WI38 (cell line): ENCODE results near the gene RNF145.

Source experiments
- H3K4me3 ChIP-seq: 2 replicates; pipeline ENCODE4 v1.5.1; 2011; ENCODE audit warnings: low read depth, mild to moderate bottlenecking, control low read depth, low read length
- TF ChIP-seq, protein P1 (sequence below): IDR thresholded peaks from 2 replicates; pipeline ENCODE4 v1.5.1; 2012; ENCODE audit warnings: low read depth, mild to moderate bottlenecking, control low read depth, low read length

The RNF145 gene

DNA sequence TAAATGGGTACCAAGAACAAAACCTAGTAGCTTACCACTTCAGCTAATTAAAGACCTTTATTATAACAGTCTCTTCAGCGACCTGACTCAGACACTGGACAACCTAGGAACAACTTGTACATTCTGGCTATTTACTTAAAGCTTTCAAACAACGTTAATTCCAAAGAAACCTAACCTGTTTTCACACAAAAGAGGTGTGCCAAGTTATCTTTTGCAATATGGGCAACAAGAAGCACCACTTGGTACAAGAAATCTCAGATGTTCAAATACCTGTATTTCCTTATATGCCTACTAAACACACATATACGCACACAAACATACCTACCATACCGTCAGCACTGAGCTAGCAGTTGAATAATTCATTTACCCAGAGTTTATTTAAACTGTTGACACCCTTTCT lies 23.0 kb downstream of the RNF145 start:
- TF ChIP-seq, protein P1, sequence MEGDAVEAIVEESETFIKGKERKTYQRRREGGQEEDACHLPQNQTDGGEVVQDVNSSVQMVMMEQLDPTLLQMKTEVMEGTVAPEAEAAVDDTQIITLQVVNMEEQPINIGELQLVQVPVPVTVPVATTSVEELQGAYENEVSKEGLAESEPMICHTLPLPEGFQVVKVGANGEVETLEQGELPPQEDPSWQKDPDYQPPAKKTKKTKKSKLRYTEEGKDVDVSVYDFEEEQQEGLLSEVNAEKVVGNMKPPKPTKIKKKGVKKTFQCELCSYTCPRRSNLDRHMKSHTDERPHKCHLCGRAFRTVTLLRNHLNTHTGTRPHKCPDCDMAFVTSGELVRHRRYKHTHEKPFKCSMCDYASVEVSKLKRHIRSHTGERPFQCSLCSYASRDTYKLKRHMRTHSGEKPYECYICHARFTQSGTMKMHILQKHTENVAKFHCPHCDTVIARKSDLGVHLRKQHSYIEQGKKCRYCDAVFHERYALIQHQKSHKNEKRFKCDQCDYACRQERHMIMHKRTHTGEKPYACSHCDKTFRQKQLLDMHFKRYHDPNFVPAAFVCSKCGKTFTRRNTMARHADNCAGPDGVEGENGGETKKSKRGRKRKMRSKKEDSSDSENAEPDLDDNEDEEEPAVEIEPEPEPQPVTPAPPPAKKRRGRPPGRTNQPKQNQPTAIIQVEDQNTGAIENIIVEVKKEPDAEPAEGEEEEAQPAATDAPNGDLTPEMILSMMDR = no peak
- H3K4me3 ChIP-seq = no peak overlapping the region

DNA sequence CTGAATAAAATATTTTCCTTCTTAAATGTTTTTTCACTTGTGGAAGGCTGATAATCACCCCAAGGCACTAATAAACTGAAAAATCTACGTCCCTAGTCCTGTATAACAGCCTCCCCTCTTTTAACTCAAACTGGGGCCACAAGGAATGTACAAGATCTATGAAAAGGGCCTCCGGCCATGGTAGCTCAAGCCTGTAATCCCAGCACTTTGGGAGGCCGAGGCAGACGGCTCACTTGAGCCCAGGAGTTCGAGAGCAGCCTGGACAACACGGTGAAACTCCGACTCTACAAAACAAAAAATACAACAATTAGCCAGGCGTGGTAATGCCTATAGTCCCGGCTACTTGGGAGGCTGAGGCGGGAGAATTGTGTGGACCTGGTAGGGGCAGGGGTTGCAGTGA lies 23.6 kb downstream of the RNF145 start:
- H3K4me3 ChIP-seq = no peak overlapping the region
- TF ChIP-seq, protein P1 = no peak

DNA sequence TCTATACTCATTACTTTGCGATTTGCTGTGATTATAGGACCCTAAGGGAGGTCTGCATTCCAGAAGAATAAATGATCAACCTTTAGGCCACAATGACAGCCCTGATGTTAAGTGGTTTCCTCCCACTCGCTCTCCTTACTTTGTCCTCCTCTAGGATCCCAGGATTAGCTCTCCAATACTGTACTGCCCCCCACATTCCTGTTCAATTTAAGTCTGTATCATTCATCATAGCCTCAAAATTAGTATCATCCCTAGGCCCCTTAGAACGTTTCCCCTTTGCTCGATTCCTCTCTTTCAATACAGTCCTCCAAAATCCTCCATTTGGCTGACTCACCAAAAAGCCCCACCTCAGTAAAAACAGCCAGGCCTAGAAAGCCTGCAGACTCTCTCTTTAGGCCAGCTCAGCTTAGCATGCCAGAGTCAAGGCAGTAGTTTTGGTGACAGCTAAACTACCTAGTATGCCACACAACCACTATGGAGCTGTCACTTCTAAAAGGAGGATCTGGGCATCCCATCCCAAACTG lies 24.4 kb downstream of the RNF145 start:
- H3K4me3 ChIP-seq = no peak overlapping the region
- TF ChIP-seq, protein P1 = no peak

DNA sequence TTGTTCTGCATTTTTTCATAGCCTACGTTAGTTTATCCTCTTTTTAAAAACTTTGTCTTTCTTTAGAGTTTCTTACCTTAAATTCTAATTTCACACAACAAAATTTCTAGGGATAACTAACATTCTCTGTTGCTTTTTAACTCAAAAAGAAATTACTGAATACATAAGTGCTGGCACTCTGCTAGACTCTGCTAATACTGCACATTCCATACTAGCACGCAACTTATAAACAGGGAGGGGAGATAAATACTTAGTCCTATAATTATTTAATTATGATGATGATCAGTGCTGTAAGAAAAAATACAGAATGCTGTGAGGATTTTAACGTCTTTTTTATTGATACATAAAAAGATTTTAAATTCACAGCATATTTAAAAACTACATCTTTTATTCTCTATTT lies 25.1 kb downstream of the RNF145 start:
- TF ChIP-seq, protein P1 = no peak
- no peak overlapping the region for H3K4me3 ChIP-seq

DNA sequence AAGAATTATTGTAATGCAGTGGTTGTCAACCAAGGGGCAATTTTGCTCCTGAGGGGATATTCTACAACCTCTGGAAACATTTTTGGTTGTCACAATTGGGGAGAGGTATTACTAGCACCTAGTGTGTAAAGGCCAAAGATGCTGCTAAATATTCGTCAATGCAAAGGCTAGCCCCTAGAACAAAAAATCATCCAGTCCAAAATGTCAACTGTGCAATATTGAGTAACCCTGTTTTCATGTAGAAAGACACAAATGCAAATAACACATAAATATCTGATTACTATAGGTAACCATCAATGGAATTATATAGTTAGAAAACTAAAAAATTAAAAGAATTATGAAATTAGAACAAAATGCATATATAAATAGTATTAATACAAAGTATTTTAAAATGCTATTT lies 26.1 kb downstream of the RNF145 start:
- no peak overlapping the region for H3K4me3 ChIP-seq
- TF ChIP-seq, protein P1 = no peak

DNA sequence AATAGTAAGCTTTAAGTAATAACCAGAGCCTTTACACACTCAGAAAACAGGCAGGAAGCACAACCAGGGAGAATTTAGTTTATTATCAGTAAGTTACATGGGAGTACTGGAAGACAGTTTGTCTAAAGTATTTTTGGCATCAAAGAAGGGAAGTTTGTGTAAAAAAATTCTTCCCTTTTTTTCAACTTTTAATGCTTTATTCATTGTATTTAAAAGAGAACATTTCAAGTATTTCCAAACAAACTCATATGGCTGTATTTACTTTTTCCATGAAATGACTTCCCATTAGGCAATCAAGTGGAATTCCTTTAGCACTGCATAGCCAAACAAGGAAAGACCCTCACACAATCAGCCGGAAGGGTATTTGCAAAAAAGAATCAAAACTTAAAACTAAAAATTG lies 26.7 kb downstream of the RNF145 start:
- no peak overlapping the region for H3K4me3 ChIP-seq
- TF ChIP-seq, protein P1 = no peak

DNA sequence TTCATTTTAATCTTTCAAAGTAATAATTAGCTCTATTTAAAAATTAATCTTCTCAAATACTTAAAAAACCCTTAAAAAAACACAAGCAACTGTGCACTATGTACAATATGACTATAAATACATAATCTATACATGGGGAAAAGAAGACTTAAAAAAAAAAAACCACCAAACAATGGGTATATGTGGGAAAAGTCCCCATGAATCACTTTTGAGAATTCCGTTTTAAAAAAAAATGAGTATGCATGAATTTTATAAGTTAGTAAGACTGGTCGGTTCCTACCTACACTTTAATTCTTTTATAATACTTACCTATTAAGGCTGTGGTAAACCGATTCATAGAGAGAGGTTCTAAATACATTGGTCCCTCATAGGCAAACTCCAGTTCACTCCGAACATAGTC lies 27.7 kb downstream of the RNF145 start:
- H3K4me3 ChIP-seq = no peak overlapping the region
- TF ChIP-seq, protein P1 = no peak
